ENCODE measurements around the gene PLEKHA1. TPM values are rescaled to one million over a fixed set of nuclear protein-coding genes. Genes with fewer than 3 reads are reported as not detected.

Gene PLEKHA1
- 10 to 100 TPM; 16.7 to 18.4 TPM for total RNA-seq

DNA sequence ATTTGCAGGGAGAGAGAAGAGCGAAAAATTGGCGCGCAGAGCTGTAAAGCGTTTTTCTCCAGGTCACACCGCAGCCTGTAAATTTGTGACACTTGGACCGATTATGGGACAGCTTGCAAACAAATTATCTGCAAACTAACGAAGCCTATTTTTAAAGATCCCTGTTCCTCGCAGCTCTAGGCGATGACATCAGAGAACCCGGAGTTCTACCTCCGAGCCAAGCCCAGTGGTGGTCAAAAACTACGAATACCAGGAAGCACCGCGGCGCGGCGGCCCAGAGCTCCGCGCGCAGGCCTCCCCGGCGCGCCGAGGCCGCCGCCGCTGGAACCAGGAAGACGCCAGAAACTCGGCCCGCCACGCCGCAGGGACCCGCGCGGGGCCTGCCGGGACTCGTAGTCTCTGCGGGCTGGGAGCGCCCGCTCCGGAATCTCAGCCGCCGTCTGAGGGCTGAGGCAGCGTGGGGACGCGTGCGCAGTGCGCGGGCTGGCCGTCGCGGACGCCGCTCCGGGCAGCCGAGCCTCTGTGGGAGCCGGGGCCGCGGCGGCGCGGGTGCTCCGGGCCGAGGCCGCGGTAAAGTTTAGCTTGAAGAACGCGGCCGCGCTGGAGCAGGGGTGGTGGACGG is at the start of gene PLEKHA1:
Gene PLEKHA1, plus strand, starts transcription at position 472 of the 622 bp plus-strand sequence. CDS start 18,493 bp downstream, outside the sequence.

DNA sequence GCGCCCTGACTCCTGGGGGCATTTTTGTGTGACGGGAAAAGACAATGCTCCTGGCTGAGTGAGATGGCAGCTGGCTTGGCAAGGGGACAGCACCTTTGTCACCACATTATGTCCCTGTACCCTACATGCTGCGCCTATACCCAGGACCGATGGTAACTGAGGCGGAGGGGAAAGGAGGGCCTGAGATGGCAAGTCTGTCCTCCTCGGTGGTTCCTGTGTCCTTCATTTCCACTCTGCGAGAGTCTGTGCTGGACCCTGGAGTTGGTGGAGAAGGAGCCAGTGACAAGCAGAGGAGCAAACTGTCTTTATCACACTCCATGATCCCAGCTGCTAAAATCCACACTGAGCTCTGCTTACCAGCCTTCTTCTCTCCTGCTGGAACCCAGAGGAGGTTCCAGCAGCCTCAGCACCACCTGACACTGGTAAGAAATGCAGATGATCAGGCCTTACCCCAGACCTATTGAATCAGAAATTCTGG is 80.1 kb downstream of the PLEKHA1 start, which contains the start of gene ARMS2:
Gene ARMS2, plus strand, starts transcription at position 51 of the 478 bp plus-strand sequence. Its CDS starts 75 bp downstream, at position 126.

DNA sequence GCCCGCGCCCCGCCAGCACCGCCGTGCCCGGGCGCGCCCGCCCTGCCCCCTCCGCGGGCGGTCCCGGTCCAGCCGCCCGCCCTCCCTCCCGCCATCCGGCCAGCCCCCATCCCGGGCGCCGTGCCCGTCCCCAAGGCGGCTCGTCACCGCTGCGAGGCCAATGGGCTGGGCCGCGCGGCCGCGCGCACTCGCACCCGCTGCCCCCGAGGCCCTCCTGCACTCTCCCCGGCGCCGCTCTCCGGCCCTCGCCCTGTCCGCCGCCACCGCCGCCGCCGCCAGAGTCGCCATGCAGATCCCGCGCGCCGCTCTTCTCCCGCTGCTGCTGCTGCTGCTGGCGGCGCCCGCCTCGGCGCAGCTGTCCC is 86.8 kb downstream of the PLEKHA1 start, which contains the start of gene HTRA1:
Gene HTRA1, plus strand, starts transcription at position 187 of the 362 bp plus-strand sequence. Its CDS starts 100 bp downstream, at position 287.

Small RNA genes lying within 50 kb of the gene (microRNA-seq; reads per million reads assigned to microRNA genes)
- gene MIR3941 (ENCODE audit: borderline microRNAs expressed, borderline replicate concordance): not detected

Other genes with a start within 250 kb of the PLEKHA1 start
- gene BTBD16, start 103.4 kb upstream of the PLEKHA1 start, total RNA-seq: not detected
- gene ARMS2, start 79.9 kb downstream of the PLEKHA1 start, total RNA-seq: not detected
- gene HTRA1, start 86.8 kb downstream of the PLEKHA1 start, total RNA-seq: not detected
- not detected for gene DMBT1, start 186.0 kb downstream of the PLEKHA1 start, total RNA-seq

All from activated naive CD4-positive, alpha-beta T cell treated with anti-CD3 and anti-CD28 coated beads, Interleukin-2, amount 10 ng/mL, durations not matched to agents 5 hours and 36 hours (primary cell).